Neural progenitor cell (in vitro differentiated cells): ENCODE measurements around the gene RNF224. TPM values are rescaled to one million over a fixed set of nuclear protein-coding genes. Genes with fewer than 3 reads are reported as not detected.

Experiments
- DNase-seq: peaks from one replicate; pipeline ENCODE4 v3.0.0-alpha.2; 2016; ENCODE audit warnings: low spot score
- H2AFZ ChIP-seq: fragments of 200-600 bp; sonication (generic); replicated peaks from 2 replicates; pipeline ENCODE4 v1.6.1; 2016; ENCODE audit warnings: antibody characterized with exemption
- H3F3A ChIP-seq: fragments of 200-600 bp; sonication (generic); 2 replicates; pipeline ENCODE4 v1.6.1; 2016; ENCODE audit warnings: antibody characterized with exemption, low read depth
- H3K27ac ChIP-seq: fragments of 200-600 bp; sonication (generic); 2 replicates; pipeline ENCODE4 v1.5.1; 2016; ENCODE audit warnings: mild to moderate bottlenecking
- H3K27me3 ChIP-seq: fragments of 200-600 bp; sonication (generic); 2 replicates; pipeline ENCODE4 v1.6.1; 2016; ENCODE audit warnings: mild to moderate bottlenecking, moderate library complexity
- H3K36me3 ChIP-seq: fragments of 200-600 bp; sonication (generic); 2 replicates; pipeline ENCODE4 v1.5.1; 2016
- H3K4me1 ChIP-seq: fragments of 200-600 bp; sonication (generic); 2 replicates; pipeline ENCODE4 v1.6.1; 2016; ENCODE audit warnings: mixed run types
- H3K4me2 ChIP-seq: fragments of 200-600 bp; sonication (generic); 2 replicates; pipeline ENCODE4 v1.6.1; 2016
- H3K4me3 ChIP-seq: fragments of 200-600 bp; sonication (generic); 2 replicates; pipeline ENCODE4 v1.5.1; 2016
- H3K79me2 ChIP-seq: fragments of 200-600 bp; sonication (generic); 2 replicates; pipeline ENCODE4 v1.6.1; 2016; ENCODE audit warnings: low read depth
- H3K9ac ChIP-seq: fragments of 200-600 bp; sonication (generic); 2 replicates; pipeline ENCODE4 v1.6.1; 2016
- H3K9me3 ChIP-seq: fragments of 200-600 bp; sonication (generic); 2 replicates; pipeline ENCODE4 v1.5.1; 2016; ENCODE audit warnings: low read depth
- H4K20me1 ChIP-seq: fragments of 200-600 bp; sonication (generic); 2 replicates; pipeline ENCODE4 v1.6.1; 2016; ENCODE audit warnings: low read depth
- H3K27ac Mint-ChIP-seq: 3 replicates; pipeline ENCODE4 v1.8.0; 2021; ENCODE audit warnings: mixed read lengths
- H3K27me3 Mint-ChIP-seq: 2 replicates; pipeline ENCODE4 v1.8.0; 2022; ENCODE audit warnings: low read depth, mild to moderate bottlenecking, inconsistent platforms, moderate library complexity, mixed read lengths; ENCODE audit not compliant: insufficient read depth
- H3K36me3 Mint-ChIP-seq: 3 replicates; pipeline ENCODE4 v1.8.0; 2021; ENCODE audit warnings: mixed read lengths
- H3K4me1 Mint-ChIP-seq: 3 replicates; pipeline ENCODE4 v1.8.0; 2021; ENCODE audit warnings: mixed read lengths
- H3K4me3 Mint-ChIP-seq: 3 replicates; pipeline ENCODE4 v1.8.0; 2021; ENCODE audit warnings: mild to moderate bottlenecking, moderate library complexity, mixed read lengths
- H3K9me3 Mint-ChIP-seq: 3 replicates; pipeline ENCODE4 v1.8.0; 2020; ENCODE audit warnings: mixed read lengths
- EZH2 ChIP-seq: fragments of 200-600 bp; sonication (generic); IDR thresholded peaks from 2 replicates; pipeline ENCODE4 v1.6.1; 2017; ENCODE audit warnings: antibody characterized with exemption, mild to moderate bottlenecking, moderate library complexity
- EZH2phosphoT487 ChIP-seq: fragments of 200-600 bp; sonication (generic); IDR thresholded peaks from 2 replicates; pipeline ENCODE4 v1.6.1; 2017; ENCODE audit warnings: antibody characterized with exemption
- total RNA-seq: library from RNA; depleted of rRNA; stranded (reverse); fragments of >200 nt; gene quantifications from 2 replicates; pipeline ENCODE4 v1.2.3, GENCODE V29; 2015; ENCODE audit warnings: low replicate concordance
- TF ChIP-seq, protein P1 (sequence below): fragments of 200-600 bp; sonication (generic); IDR thresholded peaks from 2 replicates; pipeline ENCODE4 v1.5.1; 2017; ENCODE audit warnings: antibody characterized with exemption, mild to moderate bottlenecking

Gene RNF224
- total RNA-seq, 1 donor from 2014 or later, result not detected

DNA sequence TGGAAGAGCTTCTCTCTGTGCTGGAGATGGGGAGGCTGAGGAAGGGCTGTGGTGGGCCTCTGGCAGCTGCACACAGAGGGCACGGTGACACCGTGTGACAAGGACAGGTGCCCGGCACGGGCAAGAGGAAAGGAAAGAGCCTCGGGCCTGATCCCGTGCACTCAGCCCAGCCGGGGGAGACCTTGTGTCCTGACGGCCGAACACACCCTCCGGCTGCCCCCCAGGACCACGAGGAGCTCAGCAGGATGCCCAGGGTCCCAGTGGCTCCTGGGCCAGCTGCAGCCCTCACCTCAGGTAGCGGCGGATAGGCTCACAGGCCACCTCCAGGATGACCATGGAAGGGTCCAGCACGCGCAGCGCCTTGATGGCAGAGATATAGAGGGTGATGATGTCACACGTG, 44.5 kb upstream of the RNF224 start:
- Histone ChIP-seq H4K20me1 (peaks cover 6% of the 10 kb centered on the region), H3K79me2 (peaks cover 18% of the 10 kb centered on the region), H3K4me1 (peaks cover 5% of the 10 kb centered on the region), H3K27ac (no peak overlapping the region), H3K4me2 (no peak overlapping the region), H3K36me3 (no peaks in the 10 kb centered on the region), H3F3A (no peaks in the 10 kb centered on the region), H3K9ac (no peak overlapping the region), H3K27me3 (no peaks in the 10 kb centered on the region), H2AFZ (no peak overlapping the region), H3K9me3 (no peaks in the 10 kb centered on the region), H3K4me3 (no peak overlapping the region)
- H3K4me3 Mint-ChIP-seq, result no peak overlapping the region
- DNase-seq, result no peak
- H3K27me3 Mint-ChIP-seq, result peaks cover 2% of the 10 kb centered on the region
- H3K36me3 Mint-ChIP-seq, result peaks cover 3% of the 10 kb centered on the region
- TF ChIP-seq EZH2phosphoT487, result no peak
- H3K9me3 Mint-ChIP-seq, result no peaks in the 10 kb centered on the region
- no peak overlapping the region for H3K27ac Mint-ChIP-seq
- H3K4me1 Mint-ChIP-seq, result peaks cover 14% of the 10 kb centered on the region

DNA sequence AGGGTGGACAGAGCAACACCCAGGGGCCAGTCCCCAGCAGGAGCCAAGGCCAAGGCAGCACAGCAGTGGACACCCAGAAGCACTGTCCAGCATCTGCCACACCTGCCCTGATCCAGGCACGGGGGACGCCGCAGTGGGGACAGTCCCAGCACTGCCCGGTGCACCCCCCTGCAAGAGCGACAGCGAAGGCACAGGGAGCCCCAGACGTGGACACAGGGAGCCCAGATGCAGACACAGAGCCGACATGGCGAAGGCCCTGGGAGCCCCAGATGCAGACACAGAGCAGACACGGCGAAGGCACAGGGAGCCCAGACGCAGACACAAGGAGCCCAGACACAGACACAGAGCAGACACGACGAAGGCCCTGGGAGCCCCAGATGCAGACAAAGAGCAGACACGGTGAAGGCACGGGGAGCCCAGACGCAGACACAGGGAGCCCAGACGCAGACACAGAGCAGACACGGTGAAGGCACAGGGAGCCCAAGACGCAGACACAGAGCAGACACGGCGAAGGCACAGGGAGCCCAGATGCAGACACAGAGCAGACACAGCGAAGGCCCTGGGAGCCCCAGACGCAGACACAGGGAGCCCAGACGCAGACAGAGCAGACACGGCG, 43.2 kb upstream of the RNF224 start:
- peaks cover 2% of the 10 kb centered on the region for H3F3A ChIP-seq
- H3K9ac ChIP-seq, result no peak overlapping the region
- no peak overlapping the region for H3K27ac ChIP-seq
- H3K4me1 Mint-ChIP-seq, result peaks cover 16% of the 10 kb centered on the region
- H4K20me1 ChIP-seq, result peaks cover 2% of the 10 kb centered on the region
- H3K36me3 Mint-ChIP-seq, result peaks cover 3% of the 10 kb centered on the region
- no peaks in the 10 kb centered on the region for H3K9me3 ChIP-seq
- no peak for DNase-seq
- H3K4me3 Mint-ChIP-seq, result peak overlapping the region; percentile 29
- no peaks in the 10 kb centered on the region for H3K27me3 ChIP-seq
- no peak overlapping the region for H3K4me2 ChIP-seq
- peaks cover 23% of the 10 kb centered on the region for H3K79me2 ChIP-seq
- peaks cover 3% of the 10 kb centered on the region for H3K27me3 Mint-ChIP-seq
- H3K4me1 ChIP-seq, result peaks cover 5% of the 10 kb centered on the region
- H3K27ac Mint-ChIP-seq, result no peak overlapping the region
- TF ChIP-seq, protein P1, sequence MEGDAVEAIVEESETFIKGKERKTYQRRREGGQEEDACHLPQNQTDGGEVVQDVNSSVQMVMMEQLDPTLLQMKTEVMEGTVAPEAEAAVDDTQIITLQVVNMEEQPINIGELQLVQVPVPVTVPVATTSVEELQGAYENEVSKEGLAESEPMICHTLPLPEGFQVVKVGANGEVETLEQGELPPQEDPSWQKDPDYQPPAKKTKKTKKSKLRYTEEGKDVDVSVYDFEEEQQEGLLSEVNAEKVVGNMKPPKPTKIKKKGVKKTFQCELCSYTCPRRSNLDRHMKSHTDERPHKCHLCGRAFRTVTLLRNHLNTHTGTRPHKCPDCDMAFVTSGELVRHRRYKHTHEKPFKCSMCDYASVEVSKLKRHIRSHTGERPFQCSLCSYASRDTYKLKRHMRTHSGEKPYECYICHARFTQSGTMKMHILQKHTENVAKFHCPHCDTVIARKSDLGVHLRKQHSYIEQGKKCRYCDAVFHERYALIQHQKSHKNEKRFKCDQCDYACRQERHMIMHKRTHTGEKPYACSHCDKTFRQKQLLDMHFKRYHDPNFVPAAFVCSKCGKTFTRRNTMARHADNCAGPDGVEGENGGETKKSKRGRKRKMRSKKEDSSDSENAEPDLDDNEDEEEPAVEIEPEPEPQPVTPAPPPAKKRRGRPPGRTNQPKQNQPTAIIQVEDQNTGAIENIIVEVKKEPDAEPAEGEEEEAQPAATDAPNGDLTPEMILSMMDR, result no peak
- no peak for TF ChIP-seq EZH2phosphoT487
- no peak for TF ChIP-seq EZH2
- H3K9me3 Mint-ChIP-seq, result no peaks in the 10 kb centered on the region
- H2AFZ ChIP-seq, result no peak overlapping the region
- H3K4me3 ChIP-seq, result no peak overlapping the region
- H3K36me3 ChIP-seq, result no peaks in the 10 kb centered on the region

DNA sequence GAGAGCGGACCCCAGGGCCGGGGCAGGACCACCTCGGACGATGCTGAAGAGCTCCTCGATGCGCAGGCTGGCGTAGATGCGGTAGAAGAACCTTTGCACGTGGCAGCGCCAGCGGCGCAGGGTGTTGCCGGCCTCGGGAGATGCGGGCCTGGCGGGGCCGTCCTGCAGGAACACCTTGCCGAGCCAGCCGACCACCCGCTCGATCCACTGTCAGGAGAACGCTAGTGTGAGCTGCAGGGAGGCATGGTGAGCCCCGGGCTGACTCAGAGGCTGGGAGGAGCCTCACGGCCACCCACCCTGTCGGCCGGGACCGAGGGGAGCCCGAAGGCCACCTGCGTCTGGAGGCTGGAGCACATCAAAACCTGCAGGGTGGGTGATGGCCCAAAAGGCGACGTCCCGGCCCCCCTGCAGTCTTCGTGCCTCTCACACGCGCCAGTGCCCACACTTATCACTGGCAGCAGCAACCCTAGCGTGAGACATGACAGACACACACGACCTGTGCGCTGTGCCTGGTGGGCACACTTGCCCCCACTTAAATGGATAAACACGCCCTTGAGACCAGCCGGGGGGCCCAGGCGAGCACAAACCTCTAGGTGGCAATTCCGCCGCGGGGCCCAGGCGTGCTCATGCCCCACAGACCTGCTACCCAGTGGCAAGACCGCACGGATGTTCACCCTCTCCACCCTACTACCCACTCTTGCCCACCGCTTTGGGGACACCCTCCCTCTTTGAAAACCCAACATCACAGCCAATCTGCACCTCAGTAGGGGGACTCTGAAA, 42.2 kb upstream of the RNF224 start:
- Mint-ChIP-seq H3K4me3 (no peak overlapping the region), H3K27ac (no peak overlapping the region), H3K4me1 (peaks cover 21% of the 10 kb centered on the region), H3K27me3 (peaks cover 3% of the 10 kb centered on the region), H3K9me3 (no peaks in the 10 kb centered on the region), H3K36me3 (peaks cover 3% of the 10 kb centered on the region)
- no peak overlapping the region for H3K4me2 ChIP-seq
- H3K36me3 ChIP-seq, result no peaks in the 10 kb centered on the region
- no peak for DNase-seq
- H4K20me1 ChIP-seq, result peaks cover 10% of the 10 kb centered on the region
- H3K27ac ChIP-seq, result no peak overlapping the region
- H3K27me3 ChIP-seq, result no peaks in the 10 kb centered on the region
- H3K4me1 ChIP-seq, result peaks cover 5% of the 10 kb centered on the region
- H3K9me3 ChIP-seq, result no peaks in the 10 kb centered on the region
- no peak overlapping the region for H3K9ac ChIP-seq
- TF ChIP-seq EZH2phosphoT487 (no peak), EZH2 (no peak)
- TF ChIP-seq, protein P1, result no peak
- H2AFZ ChIP-seq, result no peak overlapping the region
- no peak overlapping the region for H3K4me3 ChIP-seq
- peaks cover 23% of the 10 kb centered on the region for H3K79me2 ChIP-seq
- H3F3A ChIP-seq, result peaks cover 10% of the 10 kb centered on the region

DNA sequence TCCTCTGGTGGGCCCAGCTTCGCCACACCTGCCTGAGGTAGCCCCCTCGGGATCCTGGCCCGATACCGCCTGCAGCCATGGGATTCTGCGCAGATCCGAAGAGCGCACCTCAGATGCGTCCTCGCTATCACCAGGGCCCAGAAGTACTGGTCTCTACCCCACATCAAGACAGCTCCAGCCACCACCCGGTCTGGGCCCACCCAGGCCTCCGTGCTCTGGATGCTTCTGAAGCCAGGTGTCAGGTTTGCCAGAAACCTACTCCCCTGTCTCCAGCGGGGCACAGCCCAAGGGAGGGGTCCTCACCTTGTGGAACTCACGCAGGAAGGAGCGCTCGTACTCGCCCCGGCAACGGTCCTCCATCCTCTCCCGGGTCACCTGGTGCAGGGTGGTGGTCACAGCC, 41.4 kb upstream of the RNF224 start:
- no peaks in the 10 kb centered on the region for H3K9me3 Mint-ChIP-seq
- no peak overlapping the region for H3K4me2 ChIP-seq
- peaks cover 23% of the 10 kb centered on the region for H3K79me2 ChIP-seq
- H3K36me3 Mint-ChIP-seq, result peaks cover 3% of the 10 kb centered on the region
- no peaks in the 10 kb centered on the region for H3K27me3 ChIP-seq
- no peaks in the 10 kb centered on the region for H3K36me3 ChIP-seq
- H2AFZ ChIP-seq, result no peak overlapping the region
- peaks cover 25% of the 10 kb centered on the region for H3K4me1 Mint-ChIP-seq
- H3K9me3 ChIP-seq, result no peaks in the 10 kb centered on the region
- peaks cover 3% of the 10 kb centered on the region for H3K27me3 Mint-ChIP-seq
- H3K4me3 Mint-ChIP-seq, result peak overlapping the region; percentile 95
- no peak overlapping the region for H3K9ac ChIP-seq
- DNase-seq, result no peak
- no peak overlapping the region for H3K27ac ChIP-seq
- peaks cover 10% of the 10 kb centered on the region for H3F3A ChIP-seq
- H3K4me3 ChIP-seq, result no peak overlapping the region
- no peak overlapping the region for H3K27ac Mint-ChIP-seq
- peaks cover 5% of the 10 kb centered on the region for H3K4me1 ChIP-seq
- peaks cover 10% of the 10 kb centered on the region for H4K20me1 ChIP-seq
- TF ChIP-seq, protein P1, result no peak
- TF ChIP-seq EZH2, result no peak
- no peak for TF ChIP-seq EZH2phosphoT487
